Testis (tissue), 2 donors: Measurements from ENCODE around the gene TRPM2.

Source experiments
- CTCF ChIP-seq, 3 experiments: fragments of 450-650 bp in 2 of 3; fragments of 200-600 bp in 1 of 3; sonication (generic) in 1 of 3; IDR thresholded peaks; one replicate each; pipeline ENCODE4 v1.5.1; 2016 to 2019; ENCODE audit warnings: antibody characterized with exemption in 3 of 3, mild to moderate bottlenecking in 2 of 3, moderate library complexity in 1 of 3
- POLR2A ChIP-seq: fragments of 450-650 bp; IDR thresholded peaks from one replicate; pipeline ENCODE4 v1.6.1; 2017; ENCODE audit warnings: antibody characterized with exemption, mild to moderate bottlenecking, moderate library complexity

GRCh38 chr21:44304011-44304616 is 49.3 kb upstream of the TRPM2 start:
- TF ChIP-seq CTCF (IDR thresholded peaks at IDR 0.05): no peak
- TF ChIP-seq POLR2A: no peak
